HL-60 (cell line): ENCODE data around the gene FOXP1.

Source experiments
- DNase-seq, 2 experiments: peaks; one replicate each; pipeline ENCODE4 v3.0.0-alpha.2; 2010 to 2020; ENCODE audit warnings: low read depth in 1 of 2, low spot score in 1 of 2
- H3K27ac ChIP-seq: fragments of 250-450 bp; sonication (Bioruptor Pico); replicated peaks from 2 replicates; pipeline ENCODE4 v1.5.1; 2020; ENCODE audit warnings: mild to moderate bottlenecking, moderate library complexity
- H3K27me3 ChIP-seq: fragments of 250-450 bp; sonication (Bioruptor Pico); 2 replicates; pipeline ENCODE4 v1.5.1; 2021; ENCODE audit warnings: mild to moderate bottlenecking, moderate library complexity; ENCODE audit not compliant: insufficient read depth, poor library complexity, severe bottlenecking
- H3K4me3 ChIP-seq: replicated peaks from 2 replicates; pipeline ENCODE4 v1.5.1; 2011; ENCODE audit warnings: mild to moderate bottlenecking, control low read depth, low read length; ENCODE audit not compliant: insufficient read depth
- GABPA ChIP-seq: IDR thresholded peaks from 2 replicates; pipeline ENCODE4 v1.6.1; 2012; ENCODE audit warnings: low read depth
- POLR2AphosphoS5 ChIP-seq: IDR thresholded peaks from 2 replicates; pipeline ENCODE4 v1.6.1; 2012; ENCODE audit warnings: low read depth
- SPI1 ChIP-seq: IDR thresholded peaks from 2 replicates; pipeline ENCODE4 v1.6.1; 2012; ENCODE audit warnings: low read depth, mild to moderate bottlenecking, borderline replicate concordance
- TF ChIP-seq, protein P1 (sequence below): IDR thresholded peaks from one replicate; pipeline ENCODE4 v1.5.1; 2011; ENCODE audit warnings: low read length, control low read depth, inconsistent platforms; ENCODE audit not compliant: insufficient read depth
- TF ChIP-seq, protein P2 (sequence below): IDR thresholded peaks from 2 replicates; pipeline ENCODE4 v1.6.1; 2012; ENCODE audit warnings: low read depth; ENCODE audit not compliant: insufficient replicate concordance

Gene FOXP1

DNA sequence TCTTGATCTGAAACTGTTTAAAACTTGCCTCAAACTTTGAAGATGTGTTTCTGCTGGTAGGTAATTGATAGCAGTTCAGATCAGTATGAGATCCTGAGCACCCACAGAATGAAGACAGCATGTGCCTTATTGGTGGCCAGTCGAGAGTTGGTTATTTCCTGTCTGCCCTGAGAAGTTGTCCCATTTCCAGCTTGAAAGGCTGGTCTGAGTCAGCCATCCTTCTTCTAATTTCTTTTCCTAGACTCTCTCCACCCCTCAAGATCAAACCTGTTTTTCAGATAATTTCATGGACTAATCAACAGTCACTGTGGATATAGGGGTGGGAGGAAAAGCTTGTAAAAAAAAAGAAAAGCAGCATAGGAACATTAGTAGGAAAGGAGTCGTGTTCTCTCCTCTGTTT, 464.4 kb downstream of the FOXP1 start:
- no peak overlapping the region for H3K27ac ChIP-seq
- H3K27me3 ChIP-seq: no peaks in the 10 kb centered on the region
- no peak overlapping the region for H3K4me3 ChIP-seq
- no peak for DNase-seq
- TF ChIP-seq GABPA (no peak), POLR2AphosphoS5 (no peak), SPI1 (no peak)
- TF ChIP-seq, protein P1, sequence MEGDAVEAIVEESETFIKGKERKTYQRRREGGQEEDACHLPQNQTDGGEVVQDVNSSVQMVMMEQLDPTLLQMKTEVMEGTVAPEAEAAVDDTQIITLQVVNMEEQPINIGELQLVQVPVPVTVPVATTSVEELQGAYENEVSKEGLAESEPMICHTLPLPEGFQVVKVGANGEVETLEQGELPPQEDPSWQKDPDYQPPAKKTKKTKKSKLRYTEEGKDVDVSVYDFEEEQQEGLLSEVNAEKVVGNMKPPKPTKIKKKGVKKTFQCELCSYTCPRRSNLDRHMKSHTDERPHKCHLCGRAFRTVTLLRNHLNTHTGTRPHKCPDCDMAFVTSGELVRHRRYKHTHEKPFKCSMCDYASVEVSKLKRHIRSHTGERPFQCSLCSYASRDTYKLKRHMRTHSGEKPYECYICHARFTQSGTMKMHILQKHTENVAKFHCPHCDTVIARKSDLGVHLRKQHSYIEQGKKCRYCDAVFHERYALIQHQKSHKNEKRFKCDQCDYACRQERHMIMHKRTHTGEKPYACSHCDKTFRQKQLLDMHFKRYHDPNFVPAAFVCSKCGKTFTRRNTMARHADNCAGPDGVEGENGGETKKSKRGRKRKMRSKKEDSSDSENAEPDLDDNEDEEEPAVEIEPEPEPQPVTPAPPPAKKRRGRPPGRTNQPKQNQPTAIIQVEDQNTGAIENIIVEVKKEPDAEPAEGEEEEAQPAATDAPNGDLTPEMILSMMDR: no peak
- TF ChIP-seq, protein P2, sequence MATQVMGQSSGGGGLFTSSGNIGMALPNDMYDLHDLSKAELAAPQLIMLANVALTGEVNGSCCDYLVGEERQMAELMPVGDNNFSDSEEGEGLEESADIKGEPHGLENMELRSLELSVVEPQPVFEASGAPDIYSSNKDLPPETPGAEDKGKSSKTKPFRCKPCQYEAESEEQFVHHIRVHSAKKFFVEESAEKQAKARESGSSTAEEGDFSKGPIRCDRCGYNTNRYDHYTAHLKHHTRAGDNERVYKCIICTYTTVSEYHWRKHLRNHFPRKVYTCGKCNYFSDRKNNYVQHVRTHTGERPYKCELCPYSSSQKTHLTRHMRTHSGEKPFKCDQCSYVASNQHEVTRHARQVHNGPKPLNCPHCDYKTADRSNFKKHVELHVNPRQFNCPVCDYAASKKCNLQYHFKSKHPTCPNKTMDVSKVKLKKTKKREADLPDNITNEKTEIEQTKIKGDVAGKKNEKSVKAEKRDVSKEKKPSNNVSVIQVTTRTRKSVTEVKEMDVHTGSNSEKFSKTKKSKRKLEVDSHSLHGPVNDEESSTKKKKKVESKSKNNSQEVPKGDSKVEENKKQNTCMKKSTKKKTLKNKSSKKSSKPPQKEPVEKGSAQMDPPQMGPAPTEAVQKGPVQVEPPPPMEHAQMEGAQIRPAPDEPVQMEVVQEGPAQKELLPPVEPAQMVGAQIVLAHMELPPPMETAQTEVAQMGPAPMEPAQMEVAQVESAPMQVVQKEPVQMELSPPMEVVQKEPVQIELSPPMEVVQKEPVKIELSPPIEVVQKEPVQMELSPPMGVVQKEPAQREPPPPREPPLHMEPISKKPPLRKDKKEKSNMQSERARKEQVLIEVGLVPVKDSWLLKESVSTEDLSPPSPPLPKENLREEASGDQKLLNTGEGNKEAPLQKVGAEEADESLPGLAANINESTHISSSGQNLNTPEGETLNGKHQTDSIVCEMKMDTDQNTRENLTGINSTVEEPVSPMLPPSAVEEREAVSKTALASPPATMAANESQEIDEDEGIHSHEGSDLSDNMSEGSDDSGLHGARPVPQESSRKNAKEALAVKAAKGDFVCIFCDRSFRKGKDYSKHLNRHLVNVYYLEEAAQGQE: no peak

DNA sequence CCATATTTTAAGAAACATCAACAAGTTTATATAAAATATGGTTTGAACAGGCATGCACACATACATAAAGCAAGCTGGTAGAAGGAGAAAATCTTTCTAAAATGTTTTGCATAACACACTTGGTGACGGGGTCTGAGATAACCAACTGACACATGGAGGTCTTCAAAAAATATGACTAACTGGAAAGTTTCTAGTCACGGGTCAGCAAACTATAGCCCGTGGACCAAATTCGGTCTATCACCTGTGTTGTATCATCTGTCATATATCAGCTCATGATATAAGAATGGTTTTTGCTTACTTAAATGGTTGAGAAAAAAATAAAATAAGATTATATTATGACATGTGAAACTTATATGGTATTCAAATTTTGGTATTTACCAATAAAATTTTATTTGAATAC, 465.1 kb downstream of the FOXP1 start:
- Histone ChIP-seq H3K27me3 (no peaks in the 10 kb centered on the region), H3K4me3 (no peak overlapping the region), H3K27ac (no peak overlapping the region)
- TF ChIP-seq GABPA (no peak), SPI1 (no peak), POLR2AphosphoS5 (no peak)
- TF ChIP-seq, protein P2: no peak
- TF ChIP-seq, protein P1: no peak
- no peak for DNase-seq

DNA sequence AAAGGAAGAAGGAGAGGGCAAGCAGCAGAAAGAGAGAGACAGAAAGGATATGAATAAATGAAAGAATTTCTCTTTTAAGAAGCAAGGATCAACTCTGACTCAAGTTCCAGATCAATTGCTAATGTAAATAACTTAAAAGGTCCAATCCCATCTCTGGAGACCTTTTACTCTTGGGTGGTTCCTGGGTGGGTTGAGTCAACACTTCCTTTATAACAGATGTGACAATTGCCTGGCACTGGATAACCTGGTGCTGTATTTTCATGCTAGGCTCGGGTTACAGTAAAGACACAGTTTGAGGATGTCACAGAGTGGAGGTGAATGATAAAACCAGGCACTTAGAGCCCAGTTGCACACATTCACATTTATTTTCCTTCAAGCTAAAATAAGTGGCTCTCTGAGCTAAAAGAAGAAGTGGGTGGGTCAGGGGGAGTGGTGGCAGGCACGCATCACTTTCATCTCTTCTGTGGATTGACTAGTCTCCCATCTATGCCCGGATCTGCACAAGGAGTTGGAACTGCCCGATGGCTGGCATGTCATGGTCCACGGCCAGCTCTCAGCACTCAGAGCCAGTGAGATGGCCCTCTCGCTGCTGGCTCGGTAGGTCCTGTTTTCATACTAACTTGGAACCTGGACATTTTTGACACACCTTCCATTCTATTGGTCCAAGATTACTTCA, 465.8 kb downstream of the FOXP1 start:
- no peak overlapping the region for H3K27ac ChIP-seq
- H3K4me3 ChIP-seq: no peak overlapping the region

More for the DNA sequence above, 465.8 kb downstream of the FOXP1 start:
- DNase-seq: no peak
- no peaks in the 10 kb centered on the region for H3K27me3 ChIP-seq
- TF ChIP-seq, protein P1: no peak
- TF ChIP-seq GABPA: no peak
